Measurements from ENCODE around the gene HYAL1. TPM values are rescaled to one million over a fixed set of nuclear protein-coding genes. Genes with fewer than 3 reads are reported as not detected.

The HYAL1 gene
- total RNA-seq, 2 donors from 2014 or later, result 0.19 TPM; not detected in 1

DNA sequence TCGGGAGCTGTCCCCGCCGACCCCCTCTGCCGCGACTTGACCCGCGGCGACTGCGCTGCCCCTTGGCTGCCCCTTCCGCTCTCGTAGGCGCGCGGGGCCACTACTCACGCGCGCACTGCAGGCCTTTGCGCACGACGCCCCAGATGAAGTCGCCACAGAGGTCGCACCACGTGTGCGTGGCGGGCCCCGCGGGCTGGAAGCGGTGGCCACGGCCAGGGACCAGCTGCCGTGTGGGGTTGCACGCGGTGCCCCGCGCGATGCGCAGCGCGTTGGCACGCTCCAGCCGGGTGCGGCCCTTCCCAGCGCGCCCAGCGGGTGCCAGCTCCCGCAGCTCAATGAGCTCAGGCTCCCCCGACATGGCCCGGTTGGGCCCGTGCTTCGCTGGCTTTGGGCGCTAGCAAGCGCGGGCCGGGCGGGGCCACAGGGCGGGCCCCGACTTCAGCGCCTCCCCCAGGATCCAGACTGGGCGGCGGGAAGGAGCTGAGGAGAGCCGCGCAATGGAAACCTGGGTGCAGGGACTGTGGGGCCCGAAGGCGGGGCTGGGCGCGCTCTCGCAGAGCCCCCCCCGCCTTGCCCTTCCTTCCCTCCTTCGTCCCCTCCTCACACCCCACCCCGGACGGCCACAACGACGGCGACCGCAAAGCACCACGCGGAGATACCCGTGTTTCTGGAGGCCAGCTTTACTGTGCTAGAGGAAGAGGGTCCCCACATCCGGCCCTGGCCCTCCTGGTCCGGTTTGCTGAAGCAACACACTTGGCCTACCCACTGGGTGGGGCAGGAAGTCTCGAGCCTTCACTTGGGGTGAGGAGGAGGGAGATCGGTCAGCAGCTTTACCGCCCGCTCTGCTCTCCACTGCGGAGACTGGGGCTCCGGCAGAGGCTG, 37.3 kb upstream of the HYAL1 start, which contains the start of gene RASSF1:
Gene RASSF1 (minus strand): TSS at position 389 of the 882 bp plus-strand sequence. CDS start 31 bp downstream, at position 358.
- peak; percentile 67 to 83 for DNase-seq
- Mint-ChIP-seq H3K27me3 (ENCODE audit: low read depth) (no peaks in the 10 kb centered on the region), H3K4me3 (peak within 1 kb of the TSS; percentile 86 to 92), H3K27ac (peak within 1 kb of the TSS; percentile 97), H3K9me3 (no peaks in the 10 kb centered on the region), H3K36me3 (ENCODE audit: insufficient read depth in 2 of 2) (peaks cover 12 to 17% of the 10 kb centered on the region in 2 donors), H3K4me1 (ENCODE audit: low read depth) (peaks cover 46% of the 10 kb centered on the region)
- peak; percentile 14 to 51 for ATAC-seq (replicated peaks in 1 of 2)

DNA sequence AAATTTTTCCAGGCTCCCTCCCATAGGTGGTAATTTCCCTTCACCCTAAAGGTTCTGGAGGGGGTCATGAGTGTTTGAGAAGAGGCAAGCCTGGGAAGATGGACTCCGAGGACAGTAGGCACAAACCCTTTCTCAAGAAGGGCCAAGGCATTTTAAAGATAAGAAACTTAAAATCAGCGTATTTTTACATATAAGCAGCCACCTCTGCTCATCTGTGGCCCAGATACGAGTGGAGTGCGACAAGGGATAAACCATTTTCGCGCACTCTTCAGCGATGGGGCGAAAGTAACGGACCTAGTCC, 36.7 kb upstream of the HYAL1 start:
- Mint-ChIP-seq H3K4me3 (peak overlapping the region; percentile 86 to 92), H3K4me1 (ENCODE audit: low read depth) (peaks cover 47% of the 10 kb centered on the region), H3K36me3 (ENCODE audit: insufficient read depth in 2 of 2) (peaks cover 16 to 20% of the 10 kb centered on the region in 2 donors), H3K9me3 (no peaks in the 10 kb centered on the region), H3K27ac (peak overlapping the region; percentile 97), H3K27me3 (ENCODE audit: low read depth) (no peaks in the 10 kb centered on the region)
- DNase-seq (no peak), ATAC-seq (replicated peaks in 1 of 2) (no peak)

DNA sequence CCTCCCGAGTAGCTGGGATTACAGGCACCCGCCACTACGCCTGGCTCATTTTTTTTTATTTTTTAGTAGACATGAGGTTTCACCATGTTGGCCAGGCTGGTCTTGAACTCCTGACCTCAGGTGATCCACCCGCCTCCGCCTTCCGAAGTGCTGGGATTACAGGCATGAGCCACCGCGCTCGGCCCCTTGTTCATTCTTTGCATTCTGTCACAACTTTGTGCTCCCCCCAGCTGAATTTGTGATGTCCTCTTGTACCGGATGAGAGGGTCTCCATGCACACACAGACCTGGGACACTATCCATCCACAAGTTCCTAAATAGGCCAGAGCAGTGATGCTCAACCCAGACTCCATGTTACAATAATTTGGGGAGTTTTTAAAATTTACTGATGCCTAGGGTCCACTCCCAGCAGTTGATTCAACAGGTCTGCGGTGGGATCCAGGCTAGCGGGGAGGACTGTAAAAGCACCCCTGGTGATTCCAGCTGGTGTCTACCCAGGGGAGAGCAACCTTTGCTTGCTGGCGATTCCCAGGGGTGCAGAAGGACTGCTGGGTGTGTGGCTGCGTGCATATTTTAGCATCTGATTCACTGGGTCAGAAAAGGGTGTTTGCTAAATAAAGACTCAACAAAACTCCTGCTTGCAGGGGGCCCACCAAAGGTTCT, 36.2 kb upstream of the HYAL1 start:
- H3K9me3 Mint-ChIP-seq, result no peaks in the 10 kb centered on the region
- H3K27ac Mint-ChIP-seq, result peak overlapping the region; percentile 97
- H3K4me3 Mint-ChIP-seq, result peak overlapping the region; percentile 86 to 92
- peaks cover 52% of the 10 kb centered on the region for H3K4me1 Mint-ChIP-seq (ENCODE audit: low read depth)
- ATAC-seq (replicated peaks in 1 of 2) (no peak), DNase-seq (no peak)
- H3K27me3 Mint-ChIP-seq (ENCODE audit: low read depth), result no peaks in the 10 kb centered on the region
- H3K36me3 Mint-ChIP-seq (ENCODE audit: insufficient read depth in 2 of 2), result peaks cover 17 to 20% of the 10 kb centered on the region in 2 donors

DNA sequence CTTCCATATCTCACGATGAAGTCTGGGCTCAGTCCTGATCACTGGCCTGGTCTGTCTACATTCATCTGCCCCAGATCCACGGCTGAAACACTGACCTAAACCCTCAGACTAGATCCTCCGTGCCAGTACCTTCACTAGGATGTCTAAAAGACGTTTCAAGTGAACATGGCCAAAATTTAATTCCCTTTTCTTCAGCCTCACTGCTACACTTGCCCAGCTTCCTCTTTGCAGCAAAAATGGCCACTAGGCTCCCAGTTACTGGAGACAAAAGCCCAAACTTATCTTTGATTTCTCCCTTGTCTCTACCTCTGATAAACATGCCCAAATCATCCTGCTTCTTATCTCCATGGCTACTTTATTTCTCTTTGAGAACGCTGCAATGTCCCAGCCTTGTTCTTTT, 35.6 kb upstream of the HYAL1 start:
- no peak for DNase-seq
- H3K36me3 Mint-ChIP-seq (ENCODE audit: insufficient read depth in 2 of 2), result peaks cover 18 to 22% of the 10 kb centered on the region in 2 donors

DNA sequence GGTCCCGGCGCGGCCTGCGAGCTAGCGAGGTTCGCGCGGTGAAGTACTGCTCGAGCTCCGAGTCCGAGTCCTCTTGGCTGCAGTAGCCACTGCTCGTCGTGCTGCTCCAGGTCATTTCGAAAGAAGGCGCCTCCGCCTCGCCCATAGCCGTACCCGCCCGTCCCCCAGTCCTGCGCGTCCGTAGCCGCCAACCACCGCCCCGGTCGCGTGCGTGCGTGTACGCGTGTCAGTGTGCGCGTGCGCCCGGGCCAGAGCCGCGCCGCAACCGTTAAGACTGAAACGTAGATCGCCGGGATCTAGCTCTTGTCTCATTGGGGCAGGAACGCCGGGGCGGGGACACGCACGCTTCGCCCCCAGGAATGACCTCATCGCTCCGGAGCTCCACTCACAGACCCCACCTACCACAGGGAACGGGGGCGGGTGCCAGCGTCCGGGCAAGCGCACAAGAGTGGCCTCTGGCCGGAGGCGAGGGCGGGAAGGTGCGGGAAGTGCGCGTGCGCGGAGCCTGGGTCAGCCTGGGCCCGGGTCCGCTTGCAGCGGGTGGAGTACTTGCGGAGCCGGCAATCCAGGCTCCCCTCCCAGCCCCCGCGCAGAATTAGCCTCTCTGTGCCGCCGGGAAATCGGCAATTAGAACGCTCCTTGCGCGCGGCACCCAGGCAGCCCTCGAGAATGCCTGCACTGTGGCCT, 33.9 kb upstream of the HYAL1 start:
- Mint-ChIP-seq H3K36me3 (ENCODE audit: insufficient read depth in 2 of 2) (peaks cover 18 to 23% of the 10 kb centered on the region in 2 donors), H3K27me3 (ENCODE audit: low read depth) (no peaks in the 10 kb centered on the region), H3K9me3 (no peaks in the 10 kb centered on the region), H3K4me1 (ENCODE audit: low read depth) (peaks cover 66% of the 10 kb centered on the region), H3K27ac (peak overlapping the region; percentile 93), H3K4me3 (peak overlapping the region; percentile 86 to 92)
- ATAC-seq (replicated peaks in 1 of 2) (peak; percentile 75 to 84), DNase-seq (peak; percentile 99)

More for the DNA sequence above, 35.6 kb upstream of the HYAL1 start:
- H3K27ac Mint-ChIP-seq, result peak overlapping the region; percentile 97
- peak overlapping the region; percentile 86 to 92 for H3K4me3 Mint-ChIP-seq
- H3K27me3 Mint-ChIP-seq (ENCODE audit: low read depth), result no peaks in the 10 kb centered on the region
- H3K4me1 Mint-ChIP-seq (ENCODE audit: low read depth), result peaks cover 59% of the 10 kb centered on the region
- no peaks in the 10 kb centered on the region for H3K9me3 Mint-ChIP-seq
- no peak for ATAC-seq (replicated peaks in 1 of 2)

DNA sequence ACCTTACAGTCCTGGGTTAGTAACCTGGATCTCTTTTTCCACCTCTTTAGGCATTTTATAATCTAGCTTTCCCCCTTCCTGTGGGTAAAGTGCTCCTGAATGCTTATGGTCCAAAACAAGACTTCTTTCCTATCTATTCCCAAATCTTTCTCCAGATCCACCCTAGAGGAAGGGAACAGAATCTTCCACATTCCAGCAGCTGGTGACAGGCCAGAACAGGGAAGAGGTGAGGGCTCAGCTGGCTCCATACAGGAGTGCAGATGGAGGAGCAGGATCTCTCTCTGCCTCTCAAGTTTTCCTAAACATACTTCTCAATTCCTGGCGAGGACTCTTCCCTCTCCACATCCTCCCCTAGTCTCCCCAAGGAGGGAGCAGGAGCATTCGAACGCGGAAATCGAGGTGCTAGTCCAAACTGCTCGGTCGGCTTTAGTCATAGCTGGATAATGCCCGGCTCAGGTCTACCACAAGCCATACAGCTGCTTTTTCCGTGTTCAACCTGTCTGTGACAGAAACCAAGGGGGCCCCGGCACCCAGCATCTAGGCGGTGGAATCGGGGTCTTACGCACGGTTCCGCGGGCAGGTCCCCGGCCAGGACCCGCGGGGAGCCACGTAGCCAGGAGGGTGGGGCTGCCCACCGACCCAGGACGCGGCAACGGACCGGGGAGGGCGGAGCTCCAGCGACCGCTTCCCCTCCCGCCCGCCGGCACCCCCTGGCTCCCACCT, 33.2 kb upstream of the HYAL1 start:
- Mint-ChIP-seq H3K9me3 (no peaks in the 10 kb centered on the region), H3K4me3 (peak overlapping the region; percentile 86 to 92), H3K27me3 (ENCODE audit: low read depth) (no peaks in the 10 kb centered on the region), H3K36me3 (ENCODE audit: insufficient read depth in 2 of 2) (peaks cover 19 to 23% of the 10 kb centered on the region in 2 donors), H3K4me1 (ENCODE audit: low read depth) (peaks cover 66% of the 10 kb centered on the region), H3K27ac (peak overlapping the region; percentile 92)
- peak; percentile 70 to 77 for DNase-seq
- ATAC-seq (replicated peaks in 1 of 2), result peak; percentile 38 to 47

DNA sequence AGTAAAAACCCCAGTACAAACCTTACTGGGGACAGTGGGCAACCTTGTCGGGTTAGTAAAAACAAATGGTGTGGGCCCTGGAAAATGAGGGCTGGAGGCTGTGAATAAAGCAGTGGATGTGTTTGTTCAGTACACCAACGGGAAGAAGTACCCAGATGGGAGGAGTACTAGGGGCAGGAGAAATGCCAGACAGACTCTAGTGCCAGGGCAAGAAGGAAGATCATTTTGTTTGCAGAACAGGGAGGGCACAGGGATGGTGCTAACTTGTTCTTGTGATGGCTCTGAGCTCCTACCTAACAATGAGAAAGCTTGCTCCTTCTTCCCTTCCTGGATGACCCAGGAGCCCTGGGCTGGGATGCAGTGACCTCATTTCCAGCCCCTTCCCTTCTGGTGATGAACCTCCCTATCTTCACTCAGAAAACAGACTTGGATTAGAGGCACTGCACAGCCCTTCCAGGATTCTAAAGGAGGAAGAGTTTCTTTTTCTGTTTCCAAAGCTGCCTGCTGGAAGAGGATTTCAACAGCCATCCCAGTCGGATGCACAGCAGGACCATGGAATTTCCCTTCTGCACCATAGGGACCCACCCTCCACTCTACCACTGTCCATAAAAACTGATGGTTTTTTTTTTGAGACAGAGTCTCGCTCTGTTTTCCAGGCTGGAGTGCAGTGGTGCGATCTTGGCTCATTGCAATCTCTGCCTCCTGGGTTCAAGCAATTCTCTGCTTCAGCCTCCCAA, 31.1 kb upstream of the HYAL1 start:
- H3K36me3 Mint-ChIP-seq (ENCODE audit: insufficient read depth in 2 of 2), result peaks cover 23 to 25% of the 10 kb centered on the region in 2 donors
- no peaks in the 10 kb centered on the region for H3K9me3 Mint-ChIP-seq
- H3K4me1 Mint-ChIP-seq (ENCODE audit: low read depth), result peaks cover 52% of the 10 kb centered on the region
- DNase-seq (no peak), ATAC-seq (replicated peaks in 1 of 2) (no peak)
- peak overlapping the region; percentile 88 for H3K27ac Mint-ChIP-seq
- peak overlapping the region; percentile 78 to 86 for H3K4me3 Mint-ChIP-seq
- no peaks in the 10 kb centered on the region for H3K27me3 Mint-ChIP-seq (ENCODE audit: low read depth)

DNA sequence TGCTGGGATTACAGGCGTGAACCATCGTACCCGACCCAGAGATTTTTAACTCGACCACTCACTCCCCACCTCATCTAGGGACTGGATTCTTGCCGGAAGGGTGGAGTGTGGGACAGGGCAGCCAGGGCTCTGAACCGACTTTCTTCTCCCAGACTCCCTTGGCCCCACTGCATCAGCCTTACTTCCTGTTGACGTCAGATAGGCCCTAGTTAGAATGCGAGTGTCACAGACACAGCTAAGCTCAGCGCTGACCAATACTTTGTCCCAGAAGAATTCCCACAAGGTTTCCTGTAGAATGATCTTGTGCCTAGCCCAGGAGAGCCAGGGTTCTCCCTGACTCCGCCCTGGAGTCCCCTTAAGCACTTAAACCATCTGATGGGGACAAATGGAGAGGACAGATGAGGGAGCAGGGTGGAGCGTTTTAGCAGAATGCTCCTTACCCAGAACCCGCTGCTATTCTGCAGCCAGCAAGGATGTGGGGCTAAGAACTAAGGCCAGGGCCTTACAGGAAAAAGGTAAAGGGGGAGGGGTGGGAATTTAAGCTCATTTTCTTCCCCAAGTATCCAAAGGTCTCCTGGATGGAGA, 30.5 kb upstream of the HYAL1 start:
- Mint-ChIP-seq H3K4me3 (peak overlapping the region; percentile 78 to 86), H3K4me1 (ENCODE audit: low read depth) (peaks cover 45% of the 10 kb centered on the region), H3K27ac (peak overlapping the region; percentile 88), H3K27me3 (ENCODE audit: low read depth) (no peaks in the 10 kb centered on the region), H3K9me3 (no peaks in the 10 kb centered on the region), H3K36me3 (ENCODE audit: insufficient read depth in 2 of 2) (peaks cover 21 to 22% of the 10 kb centered on the region in 2 donors)
- DNase-seq (no peak), ATAC-seq (replicated peaks in 1 of 2) (no peak)

DNA sequence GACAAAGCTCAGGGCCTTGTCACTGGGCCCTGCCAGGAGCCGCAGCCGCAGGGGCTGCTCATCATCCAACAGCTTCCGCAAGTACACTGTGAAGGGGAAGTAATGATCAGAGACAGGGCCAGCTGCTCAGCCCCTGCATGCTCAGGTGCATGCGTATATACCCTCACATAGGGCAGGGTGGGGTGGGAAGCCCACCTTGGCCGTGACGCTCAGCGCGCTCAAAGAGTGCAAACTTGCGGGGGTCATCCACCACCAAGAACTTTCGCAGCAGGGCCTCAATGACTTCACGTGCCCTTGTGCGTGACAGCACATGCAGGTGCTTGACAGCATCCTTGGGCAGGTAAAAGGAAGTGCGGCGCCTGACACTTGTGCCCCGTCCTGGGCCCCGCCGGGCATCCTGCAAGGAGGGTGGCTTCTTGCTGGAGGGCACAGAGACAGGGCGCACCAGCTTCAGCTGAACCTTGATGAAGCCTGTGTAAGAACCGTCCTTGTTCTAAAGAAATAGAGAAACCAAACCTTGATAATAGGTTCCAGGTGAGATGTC, 28.1 kb upstream of the HYAL1 start:
- Mint-ChIP-seq H3K4me3 (no peak overlapping the region), H3K27me3 (ENCODE audit: low read depth) (no peaks in the 10 kb centered on the region), H3K36me3 (ENCODE audit: insufficient read depth in 2 of 2) (peaks cover 11 to 15% of the 10 kb centered on the region in 2 donors), H3K4me1 (ENCODE audit: low read depth) (peaks cover 49% of the 10 kb centered on the region), H3K9me3 (no peaks in the 10 kb centered on the region), H3K27ac (no peak overlapping the region)
- no peak for DNase-seq
- ATAC-seq (replicated peaks in 1 of 2), result no peak

DNA sequence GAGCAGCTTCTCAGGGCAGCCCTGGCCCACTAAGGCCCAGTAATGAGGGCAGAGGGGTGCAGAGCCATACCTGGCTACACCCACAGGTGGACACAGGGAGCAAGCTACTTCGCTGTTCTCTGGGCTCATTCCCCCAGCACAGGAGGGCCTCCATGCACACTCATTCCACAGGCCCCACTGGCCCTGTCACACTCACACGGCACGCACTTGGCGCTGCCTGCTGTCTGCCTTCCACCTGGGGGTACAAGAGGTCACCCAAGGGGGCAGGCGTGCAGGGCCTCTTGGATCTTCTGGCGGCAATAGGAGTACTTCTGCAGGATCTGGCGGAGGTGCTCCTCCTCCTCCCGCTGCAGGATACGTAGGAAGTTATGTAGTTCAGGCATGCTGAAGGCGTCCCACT, 27.0 kb upstream of the HYAL1 start:
- H3K4me3 Mint-ChIP-seq, result no peak overlapping the region
- no peak overlapping the region for H3K27ac Mint-ChIP-seq
- H3K9me3 Mint-ChIP-seq, result no peaks in the 10 kb centered on the region
- no peak for ATAC-seq (replicated peaks in 1 of 2)
- H3K4me1 Mint-ChIP-seq (ENCODE audit: low read depth), result peaks cover 46% of the 10 kb centered on the region
- H3K36me3 Mint-ChIP-seq (ENCODE audit: insufficient read depth in 2 of 2), result peaks cover 7 to 11% of the 10 kb centered on the region in 2 donors
- H3K27me3 Mint-ChIP-seq (ENCODE audit: low read depth), result no peaks in the 10 kb centered on the region
- no peak for DNase-seq

DNA sequence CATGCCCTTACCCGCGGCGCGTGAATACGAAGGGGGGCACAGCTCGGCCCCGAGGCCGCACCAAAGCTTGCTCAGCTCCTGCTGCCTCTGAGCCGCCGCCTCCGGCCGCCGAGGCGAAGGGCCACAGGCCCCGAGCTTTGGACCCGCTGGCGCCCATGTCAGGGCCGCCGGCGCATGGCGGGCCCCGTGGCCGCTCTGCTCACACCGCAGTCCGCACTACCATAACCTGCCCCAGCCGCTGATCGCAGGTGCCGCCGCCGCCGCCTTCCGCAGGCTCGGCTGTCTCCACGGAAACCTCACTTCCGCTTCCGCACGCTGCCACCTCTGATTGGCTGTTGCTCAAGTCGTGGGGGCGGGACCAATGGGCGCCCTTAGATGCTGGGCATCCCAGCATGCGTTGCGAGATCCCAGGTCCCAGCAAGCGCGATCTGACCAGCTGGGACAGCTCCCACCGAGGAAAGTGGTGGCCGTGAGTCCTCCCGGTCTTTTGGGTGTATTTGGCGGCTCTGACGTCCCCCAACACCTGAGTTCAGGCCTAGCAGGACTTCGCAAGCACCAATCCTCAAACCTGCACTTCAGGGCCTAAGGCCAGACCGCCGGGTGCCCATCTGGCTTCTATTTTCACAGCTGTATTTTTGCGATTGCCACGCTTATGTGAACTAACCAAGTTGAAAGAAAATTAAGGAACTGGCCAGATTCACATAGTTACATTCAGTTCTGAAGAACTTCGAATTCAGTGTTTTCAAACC, 24.7 kb upstream of the HYAL1 start, which contains the start of gene TUSC2:
Gene TUSC2 (minus strand): TSS at position 281 of the 749 bp plus-strand sequence. CDS start 124 bp downstream, at position 157.
- H3K27ac Mint-ChIP-seq, result peak within 1 kb of the TSS; percentile 89
- ATAC-seq (replicated peaks in 1 of 2), result peak; percentile 94 to 95
- H3K27me3 Mint-ChIP-seq (ENCODE audit: low read depth), result no peaks in the 10 kb centered on the region
- H3K4me1 Mint-ChIP-seq (ENCODE audit: low read depth), result peaks cover 34% of the 10 kb centered on the region
- peaks cover 4 to 7% of the 10 kb centered on the region in 2 donors for H3K36me3 Mint-ChIP-seq (ENCODE audit: insufficient read depth in 2 of 2)
- DNase-seq, result peak; percentile 95 to 97
- H3K4me3 Mint-ChIP-seq, result peak within 1 kb of the TSS; percentile 86 to 87
- no peaks in the 10 kb centered on the region for H3K9me3 Mint-ChIP-seq

Measured in activated T-cell treated with anti-CD3 and anti-CD28 coated beads, Interleukin-2, amount 50 U/mL, for 72 hours (primary cell).